ENCODE measurements around the gene TMEM185B.

Gene TMEM185B

DNA sequence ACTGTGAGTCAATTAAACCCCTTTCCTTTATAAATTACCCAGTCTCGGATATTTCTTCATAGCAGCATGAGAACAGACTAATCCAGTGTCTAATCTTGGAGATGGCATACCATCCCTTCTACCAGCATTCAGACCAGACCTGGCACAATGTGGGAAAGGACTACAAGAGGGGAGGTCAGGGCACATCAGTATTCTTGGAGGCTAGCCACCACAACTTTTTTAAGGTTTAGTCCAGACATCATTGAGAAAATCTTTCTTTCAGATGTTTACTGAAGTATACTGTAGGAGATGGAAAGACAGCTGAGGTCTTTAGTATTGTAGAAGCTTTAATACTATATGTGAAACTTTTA, 33.4 kb upstream of the TMEM185B start:
- Histone ChIP-seq H2AFZ (ENCODE audit: low read depth, low read length, severe bottlenecking) (no peak overlapping the region), H3K9me2 (replicated peaks; ENCODE audit: insufficient read depth, low read length) (no peaks in the 10 kb centered on the region), H3K4me2 (ENCODE audit: low read depth, low read length, poor library complexity, severe bottlenecking) (no peak overlapping the region), H3K9me3 (ENCODE audit: insufficient read depth, low read length) (no peaks in the 10 kb centered on the region), H3K9ac (ENCODE audit: low read length) (no peak overlapping the region), H3K4me3 (ENCODE audit: insufficient read depth, low read length, poor library complexity, severe bottlenecking) (no peak overlapping the region), H3K27me3 (ENCODE audit: low read length) (no peaks in the 10 kb centered on the region), H3K27ac (ENCODE audit: low read depth, low read length) (no peak overlapping the region), H3F3A (ENCODE audit: insufficient read depth) (no peaks in the 10 kb centered on the region), H4K20me1 (ENCODE audit: low read depth, low read length) (no peaks in the 10 kb centered on the region), H3K36me3 (ENCODE audit: low read length) (no peaks in the 10 kb centered on the region), H3K79me2 (ENCODE audit: insufficient read depth, low read length) (no peaks in the 10 kb centered on the region)
- TF ChIP-seq, protein P1, sequence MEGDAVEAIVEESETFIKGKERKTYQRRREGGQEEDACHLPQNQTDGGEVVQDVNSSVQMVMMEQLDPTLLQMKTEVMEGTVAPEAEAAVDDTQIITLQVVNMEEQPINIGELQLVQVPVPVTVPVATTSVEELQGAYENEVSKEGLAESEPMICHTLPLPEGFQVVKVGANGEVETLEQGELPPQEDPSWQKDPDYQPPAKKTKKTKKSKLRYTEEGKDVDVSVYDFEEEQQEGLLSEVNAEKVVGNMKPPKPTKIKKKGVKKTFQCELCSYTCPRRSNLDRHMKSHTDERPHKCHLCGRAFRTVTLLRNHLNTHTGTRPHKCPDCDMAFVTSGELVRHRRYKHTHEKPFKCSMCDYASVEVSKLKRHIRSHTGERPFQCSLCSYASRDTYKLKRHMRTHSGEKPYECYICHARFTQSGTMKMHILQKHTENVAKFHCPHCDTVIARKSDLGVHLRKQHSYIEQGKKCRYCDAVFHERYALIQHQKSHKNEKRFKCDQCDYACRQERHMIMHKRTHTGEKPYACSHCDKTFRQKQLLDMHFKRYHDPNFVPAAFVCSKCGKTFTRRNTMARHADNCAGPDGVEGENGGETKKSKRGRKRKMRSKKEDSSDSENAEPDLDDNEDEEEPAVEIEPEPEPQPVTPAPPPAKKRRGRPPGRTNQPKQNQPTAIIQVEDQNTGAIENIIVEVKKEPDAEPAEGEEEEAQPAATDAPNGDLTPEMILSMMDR (IDR thresholded peaks at IDR 0.05; ENCODE audit: insufficient read depth, low read length, poor library complexity, severe bottlenecking), result no peak
- TF ChIP-seq EZH2phosphoT487 (conservative IDR thresholded peaks at IDR 0.05; ENCODE audit: low read length), result no peak

DNA sequence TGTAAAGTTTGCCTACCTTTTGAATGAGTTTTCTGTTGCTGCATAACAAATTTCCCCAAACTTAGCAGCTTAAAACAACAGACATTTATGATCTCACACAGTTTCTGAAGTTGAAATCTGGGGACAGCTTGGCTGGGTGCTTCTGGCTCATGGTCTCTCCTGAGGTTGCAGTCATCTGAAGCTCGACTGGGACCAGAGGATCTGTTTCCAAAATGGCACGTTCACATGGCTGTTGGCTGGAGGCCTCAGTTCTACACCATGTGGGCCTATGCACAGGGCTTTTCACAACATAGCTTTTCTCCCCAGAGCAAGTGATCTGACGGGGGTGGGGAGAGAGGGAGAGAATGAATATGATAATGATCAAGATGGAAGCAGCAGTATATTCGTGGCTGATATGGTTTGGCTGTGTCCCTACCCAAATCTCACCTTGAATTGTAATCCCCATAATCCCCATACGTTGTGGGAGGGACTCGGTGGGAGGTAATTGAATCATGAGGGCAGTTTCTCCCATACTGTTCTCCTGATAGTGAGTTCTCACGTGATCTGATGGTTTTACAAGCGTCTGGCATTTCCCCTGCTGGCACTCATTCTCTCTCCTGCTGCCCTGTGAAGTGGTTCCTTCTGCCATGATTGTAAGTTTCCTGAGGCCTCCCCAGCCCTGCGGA, 32.9 kb upstream of the TMEM185B start:
- TF ChIP-seq, protein P1 (IDR thresholded peaks at IDR 0.05; ENCODE audit: insufficient read depth, low read length, poor library complexity, severe bottlenecking), result no peak
- TF ChIP-seq EZH2phosphoT487 (conservative IDR thresholded peaks at IDR 0.05; ENCODE audit: low read length), result no peak
- no peak overlapping the region for H3K27ac ChIP-seq (ENCODE audit: low read depth, low read length)

DNA sequence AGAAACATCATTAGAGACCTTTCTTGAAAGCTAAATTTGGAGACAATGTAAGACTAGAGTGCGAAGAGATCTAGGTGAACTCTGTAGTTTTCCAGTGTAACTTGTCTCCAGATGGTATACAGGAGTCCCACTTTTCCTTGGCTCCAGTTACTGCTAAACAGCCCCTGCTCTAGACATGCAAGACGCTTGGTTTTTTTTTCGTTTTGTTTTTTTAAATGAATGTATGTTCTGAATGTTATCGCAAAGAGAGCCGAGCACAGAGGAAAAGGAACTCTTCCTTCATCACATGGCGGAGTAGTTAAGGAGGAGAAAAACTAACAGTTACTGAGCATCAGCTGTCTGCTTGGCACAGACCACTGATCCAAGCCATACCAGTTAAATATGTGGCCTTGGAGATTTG, 31.9 kb upstream of the TMEM185B start:
- H3K9me2 ChIP-seq (replicated peaks; ENCODE audit: insufficient read depth, low read length), result no peaks in the 10 kb centered on the region
- no peaks in the 10 kb centered on the region for H3K9me3 ChIP-seq (ENCODE audit: insufficient read depth, low read length)
- no peaks in the 10 kb centered on the region for H4K20me1 ChIP-seq (ENCODE audit: low read depth, low read length)
- no peak overlapping the region for H3K4me2 ChIP-seq (ENCODE audit: low read depth, low read length, poor library complexity, severe bottlenecking)
- H3K79me2 ChIP-seq (ENCODE audit: insufficient read depth, low read length), result no peaks in the 10 kb centered on the region
- H3F3A ChIP-seq (ENCODE audit: insufficient read depth), result no peaks in the 10 kb centered on the region
- no peak overlapping the region for H3K27ac ChIP-seq (ENCODE audit: low read depth, low read length)
- no peak overlapping the region for H3K9ac ChIP-seq (ENCODE audit: low read length)
- H3K36me3 ChIP-seq (ENCODE audit: low read length), result no peaks in the 10 kb centered on the region
- H3K4me3 ChIP-seq (ENCODE audit: insufficient read depth, low read length, poor library complexity, severe bottlenecking), result no peak overlapping the region
- H2AFZ ChIP-seq (ENCODE audit: low read depth, low read length, severe bottlenecking), result no peak overlapping the region
- TF ChIP-seq EZH2phosphoT487 (conservative IDR thresholded peaks at IDR 0.05; ENCODE audit: low read length), result no peak
- TF ChIP-seq, protein P1 (IDR thresholded peaks at IDR 0.05; ENCODE audit: insufficient read depth, low read length, poor library complexity, severe bottlenecking), result no peak
- H3K27me3 ChIP-seq (ENCODE audit: low read length), result no peaks in the 10 kb centered on the region

More for the DNA sequence above, 32.9 kb upstream of the TMEM185B start:
- Histone ChIP-seq H3K9me3 (ENCODE audit: insufficient read depth, low read length) (no peaks in the 10 kb centered on the region), H3K9ac (ENCODE audit: low read length) (no peak overlapping the region), H3K4me2 (ENCODE audit: low read depth, low read length, poor library complexity, severe bottlenecking) (no peak overlapping the region), H4K20me1 (ENCODE audit: low read depth, low read length) (no peaks in the 10 kb centered on the region), H2AFZ (ENCODE audit: low read depth, low read length, severe bottlenecking) (no peak overlapping the region), H3K36me3 (ENCODE audit: low read length) (no peaks in the 10 kb centered on the region), H3K9me2 (replicated peaks; ENCODE audit: insufficient read depth, low read length) (no peaks in the 10 kb centered on the region), H3K4me3 (ENCODE audit: insufficient read depth, low read length, poor library complexity, severe bottlenecking) (no peak overlapping the region), H3K79me2 (ENCODE audit: insufficient read depth, low read length) (no peaks in the 10 kb centered on the region), H3F3A (ENCODE audit: insufficient read depth) (no peaks in the 10 kb centered on the region), H3K27me3 (ENCODE audit: low read length) (no peaks in the 10 kb centered on the region)
